HepG2 (cell line): Measurements from ENCODE around the gene AFG1L. TPM values are rescaled to one million over a fixed set of nuclear protein-coding genes. Genes with fewer than 3 reads are reported as not detected.

Experiments
- BRD4 ChIP-seq: sonication (generic); formaldehyde crosslinking; IDR thresholded peaks from 2 replicates; pipeline ENCODE4 v1.4.0; 2020; ENCODE audit warnings: missing genetic modification reagents
- ELF3 ChIP-seq: IDR thresholded peaks from 2 replicates; pipeline ENCODE4 v1.6.1; 2016; ENCODE audit warnings: missing genetic modification reagents, missing compliant biosample characterization
- FOXO1 ChIP-seq: sonication (generic); formaldehyde crosslinking; IDR thresholded peaks from 2 replicates; pipeline ENCODE4 v1.4.0; 2020; ENCODE audit warnings: missing genetic modification reagents
- MIER3 ChIP-seq: IDR thresholded peaks from 2 replicates; pipeline ENCODE4 v1.6.1; 2016; ENCODE audit warnings: missing compliant biosample characterization, borderline replicate concordance
- NCOR1 ChIP-seq: fragments of 200-600 bp; sonication (generic); IDR thresholded peaks from 2 replicates; pipeline ENCODE4 v1.7.0; 2017; ENCODE audit warnings: antibody characterized with exemption, low read length, borderline replicate concordance
- NR2F6 ChIP-seq, 2 experiments: IDR thresholded peaks; 2 replicates each; pipeline ENCODE4 v1.6.1; 2016; ENCODE audit warnings: antibody characterized with exemption in 1 of 2, mild to moderate bottlenecking in 1 of 2
- TAF15 ChIP-seq: fragments of 200-400 bp; formaldehyde crosslinking; IDR thresholded peaks from one replicate; pipeline ENCODE4 v1.6.1; 2018; ENCODE audit warnings: mild to moderate bottlenecking, low read depth, low read length; ENCODE audit not compliant: poor library complexity, severe bottlenecking
- ZBTB42 ChIP-seq: sonication (generic); formaldehyde crosslinking; IDR thresholded peaks from 2 replicates; pipeline ENCODE4 v1.5.0; 2020; ENCODE audit warnings: mild to moderate bottlenecking, missing genetic modification reagents
- ZEB1 ChIP-seq: IDR thresholded peaks from 2 replicates; pipeline ENCODE4 v1.6.1; 2012; ENCODE audit warnings: mild to moderate bottlenecking, low read depth, inconsistent platforms; ENCODE audit not compliant: insufficient replicate concordance
- ZNF7 ChIP-seq: IDR thresholded peaks from 2 replicates; pipeline ENCODE4 v1.6.1; 2016; ENCODE audit warnings: missing biosample characterization, missing genetic modification reagents
- ZSCAN31 ChIP-seq: sonication (generic); formaldehyde crosslinking; IDR thresholded peaks from 2 replicates; pipeline ENCODE4 v1.5.0; 2020; ENCODE audit warnings: low read depth, mild to moderate bottlenecking, missing genetic modification reagents
- polyA plus RNA-seq, 8 experiments: library from polyadenylated mRNA; depleted of rRNA in 3 of 8; stranded (reverse) in 7 of 8; unstranded in 1 of 8; fragments of >200 nt; fragmentation: Illumina TruSeq in 4 of 8; extraction: Trizol in 4 of 8; gene quantifications; 2 replicates each; pipeline versions ENCODE4 v1.2.1 to v1.2.3, GENCODE V29; 2011 to 2016; ENCODE audit warnings: low read depth in 4 of 8, missing spikeins in 1 of 8, mixed read lengths in 1 of 8; ENCODE audit not compliant: insufficient read depth in 1 of 8
- total RNA-seq, 5 experiments: library from RNA; depleted of rRNA; stranded (reverse); fragments of >200 nt; fragmentation: Illumina TruSeq; extraction: Trizol; gene quantifications; 2 replicates each; pipeline ENCODE4 v1.2.3, GENCODE V29; 2016; ENCODE audit warnings: low read depth in 1 of 5
- TF ChIP-seq, protein P1 (sequence below): sonication (generic); IDR thresholded peaks from 2 replicates; pipeline ENCODE4 v1.6.1; 2016; ENCODE audit warnings: low read depth, borderline replicate concordance
- TF ChIP-seq, protein P2 (sequence below): sonication (generic); formaldehyde crosslinking; IDR thresholded peaks from 2 replicates; pipeline ENCODE4 v1.5.1; 2020; ENCODE audit warnings: missing genetic modification reagents, mild to moderate bottlenecking, borderline replicate concordance
- TF ChIP-seq, protein P3 (sequence below): sonication (generic); formaldehyde crosslinking; IDR thresholded peaks from 2 replicates; pipeline ENCODE4 v1.4.0; 2020; ENCODE audit warnings: missing genetic modification reagents, mild to moderate bottlenecking, borderline replicate concordance
- TF ChIP-seq, protein P4 (sequence below): sonication (generic); formaldehyde crosslinking; IDR thresholded peaks from 2 replicates; pipeline ENCODE4 v1.4.0; 2020; ENCODE audit warnings: mild to moderate bottlenecking, missing genetic modification reagents
- TF ChIP-seq, protein P5 (sequence below): sonication (generic); formaldehyde crosslinking; IDR thresholded peaks from 2 replicates; pipeline ENCODE4 v1.5.0; 2020; ENCODE audit warnings: mild to moderate bottlenecking, missing genetic modification reagents, borderline replicate concordance

The AFG1L gene
- total and polyA plus RNA-seq, 2 of the 13 experiments (the other 11 are each of a cell fraction or from before 2014, with no cell fraction given) = 3.1 to 14.0 TPM

DNA sequence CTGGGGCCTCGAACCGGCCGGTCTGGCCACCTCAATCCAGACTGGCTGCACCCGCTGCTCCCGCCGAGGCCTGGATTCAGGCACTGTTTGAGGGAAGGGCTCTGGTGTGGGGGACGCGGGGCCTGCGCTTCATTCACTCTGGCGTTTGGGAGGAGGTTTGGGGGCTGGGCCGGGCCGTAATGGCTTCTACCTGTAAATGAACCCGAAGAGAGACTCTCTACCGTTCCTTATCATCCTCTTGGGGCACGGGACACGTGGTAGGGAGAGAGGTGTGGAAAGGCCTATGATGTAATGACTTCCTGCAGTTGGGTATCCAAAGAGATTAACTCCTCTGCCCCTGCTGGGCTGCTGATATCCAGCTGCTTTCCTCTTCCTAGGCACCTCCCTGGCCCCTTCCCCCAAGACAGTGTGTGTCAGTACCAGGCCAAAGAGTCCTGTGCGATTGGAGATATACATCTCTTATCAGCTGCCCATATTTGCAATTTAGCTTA is 267.7 kb downstream of the AFG1L start (continued):
- TF ChIP-seq NCOR1 (no peak), TAF15 (no peak), ZBTB42 (CRISPR knock-in tag) (no peak), ZEB1 (no peak), ELF3 (CRISPR knock-in tag) (peak; percentile 71), BRD4 (no peak; the same call in 1 of the 2 replicates), MIER3 (peak; percentile 23; the same call in 1 of the 2 replicates), ZSCAN31 (no peak), NR2F6 (IDR thresholded peaks at IDR 0.05) (no peak; the same call in 1 of the 2 replicates), NR2F6 (CRISPR knock-in tag; IDR thresholded peaks at IDR 0.05) (0 out of 2 replicates have a peak, but pooled peaks have one; percentile 49), ZNF7 (CRISPR knock-in tag) (no peak), FOXO1 (CRISPR knock-in tag) (0 out of 2 replicates have a peak, but pooled peaks have one; percentile 18)
- TF ChIP-seq, protein P1, sequence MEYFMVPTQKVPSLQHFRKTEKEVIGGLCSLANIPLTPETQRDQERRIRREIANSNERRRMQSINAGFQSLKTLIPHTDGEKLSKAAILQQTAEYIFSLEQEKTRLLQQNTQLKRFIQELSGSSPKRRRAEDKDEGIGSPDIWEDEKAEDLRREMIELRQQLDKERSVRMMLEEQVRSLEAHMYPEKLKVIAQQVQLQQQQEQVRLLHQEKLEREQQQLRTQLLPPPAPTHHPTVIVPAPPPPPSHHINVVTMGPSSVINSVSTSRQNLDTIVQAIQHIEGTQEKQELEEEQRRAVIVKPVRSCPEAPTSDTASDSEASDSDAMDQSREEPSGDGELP = peak; percentile 58; the same call in 1 of the 2 replicates
- TF ChIP-seq, protein P2, sequence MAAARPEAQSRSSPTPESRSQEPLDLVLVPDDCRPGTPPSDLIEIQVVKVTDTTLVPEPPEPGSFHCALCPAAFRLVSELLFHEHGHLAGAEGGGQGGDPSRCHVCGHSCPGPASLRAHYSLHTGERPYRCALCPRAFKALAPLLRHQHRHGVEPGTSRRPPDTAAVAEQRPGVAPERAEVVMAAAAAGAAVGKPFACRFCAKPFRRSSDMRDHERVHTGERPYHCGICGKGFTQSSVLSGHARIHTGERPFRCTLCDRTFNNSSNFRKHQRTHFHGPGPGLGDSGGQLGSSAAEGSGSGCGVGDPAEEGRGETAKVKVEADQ (CRISPR knock-in tag) = no peak
- TF ChIP-seq, protein P3, sequence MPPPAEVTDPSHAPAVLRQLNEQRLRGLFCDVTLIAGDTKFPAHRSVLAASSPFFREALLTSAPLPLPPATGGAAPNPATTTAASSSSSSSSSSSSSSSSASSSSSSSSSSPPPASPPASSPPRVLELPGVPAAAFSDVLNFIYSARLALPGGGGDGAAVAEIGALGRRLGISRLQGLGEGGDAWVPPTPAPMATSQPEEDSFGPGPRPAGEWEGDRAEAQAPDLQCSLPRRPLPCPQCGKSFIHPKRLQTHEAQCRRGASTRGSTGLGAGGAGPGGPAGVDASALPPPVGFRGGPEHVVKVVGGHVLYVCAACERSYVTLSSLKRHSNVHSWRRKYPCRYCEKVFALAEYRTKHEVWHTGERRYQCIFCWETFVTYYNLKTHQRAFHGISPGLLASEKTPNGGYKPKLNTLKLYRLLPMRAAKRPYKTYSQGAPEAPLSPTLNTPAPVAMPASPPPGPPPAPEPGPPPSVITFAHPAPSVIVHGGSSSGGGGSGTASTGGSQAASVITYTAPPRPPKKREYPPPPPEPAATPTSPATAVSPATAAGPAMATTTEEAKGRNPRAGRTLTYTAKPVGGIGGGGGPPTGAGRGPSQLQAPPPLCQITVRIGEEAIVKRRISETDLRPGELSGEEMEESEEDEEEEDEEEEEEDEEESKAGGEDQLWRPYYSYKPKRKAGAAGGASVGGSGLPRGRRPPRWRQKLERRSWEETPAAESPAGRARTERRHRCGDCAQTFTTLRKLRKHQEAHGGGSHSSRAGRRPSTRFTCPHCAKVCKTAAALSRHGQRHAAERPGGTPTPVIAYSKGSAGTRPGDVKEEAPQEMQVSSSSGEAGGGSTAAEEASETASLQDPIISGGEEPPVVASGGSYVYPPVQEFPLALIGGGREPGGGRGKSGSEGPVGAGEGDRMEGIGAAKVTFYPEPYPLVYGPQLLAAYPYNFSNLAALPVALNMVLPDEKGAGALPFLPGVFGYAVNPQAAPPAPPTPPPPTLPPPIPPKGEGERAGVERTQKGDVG (CRISPR knock-in tag) = no peak
- TF ChIP-seq, protein P4, sequence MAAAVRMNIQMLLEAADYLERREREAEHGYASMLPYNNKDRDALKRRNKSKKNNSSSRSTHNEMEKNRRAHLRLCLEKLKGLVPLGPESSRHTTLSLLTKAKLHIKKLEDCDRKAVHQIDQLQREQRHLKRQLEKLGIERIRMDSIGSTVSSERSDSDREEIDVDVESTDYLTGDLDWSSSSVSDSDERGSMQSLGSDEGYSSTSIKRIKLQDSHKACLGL (CRISPR knock-in tag) = peak; percentile 40; the same call in 1 of the 2 replicates
- TF ChIP-seq, protein P5, sequence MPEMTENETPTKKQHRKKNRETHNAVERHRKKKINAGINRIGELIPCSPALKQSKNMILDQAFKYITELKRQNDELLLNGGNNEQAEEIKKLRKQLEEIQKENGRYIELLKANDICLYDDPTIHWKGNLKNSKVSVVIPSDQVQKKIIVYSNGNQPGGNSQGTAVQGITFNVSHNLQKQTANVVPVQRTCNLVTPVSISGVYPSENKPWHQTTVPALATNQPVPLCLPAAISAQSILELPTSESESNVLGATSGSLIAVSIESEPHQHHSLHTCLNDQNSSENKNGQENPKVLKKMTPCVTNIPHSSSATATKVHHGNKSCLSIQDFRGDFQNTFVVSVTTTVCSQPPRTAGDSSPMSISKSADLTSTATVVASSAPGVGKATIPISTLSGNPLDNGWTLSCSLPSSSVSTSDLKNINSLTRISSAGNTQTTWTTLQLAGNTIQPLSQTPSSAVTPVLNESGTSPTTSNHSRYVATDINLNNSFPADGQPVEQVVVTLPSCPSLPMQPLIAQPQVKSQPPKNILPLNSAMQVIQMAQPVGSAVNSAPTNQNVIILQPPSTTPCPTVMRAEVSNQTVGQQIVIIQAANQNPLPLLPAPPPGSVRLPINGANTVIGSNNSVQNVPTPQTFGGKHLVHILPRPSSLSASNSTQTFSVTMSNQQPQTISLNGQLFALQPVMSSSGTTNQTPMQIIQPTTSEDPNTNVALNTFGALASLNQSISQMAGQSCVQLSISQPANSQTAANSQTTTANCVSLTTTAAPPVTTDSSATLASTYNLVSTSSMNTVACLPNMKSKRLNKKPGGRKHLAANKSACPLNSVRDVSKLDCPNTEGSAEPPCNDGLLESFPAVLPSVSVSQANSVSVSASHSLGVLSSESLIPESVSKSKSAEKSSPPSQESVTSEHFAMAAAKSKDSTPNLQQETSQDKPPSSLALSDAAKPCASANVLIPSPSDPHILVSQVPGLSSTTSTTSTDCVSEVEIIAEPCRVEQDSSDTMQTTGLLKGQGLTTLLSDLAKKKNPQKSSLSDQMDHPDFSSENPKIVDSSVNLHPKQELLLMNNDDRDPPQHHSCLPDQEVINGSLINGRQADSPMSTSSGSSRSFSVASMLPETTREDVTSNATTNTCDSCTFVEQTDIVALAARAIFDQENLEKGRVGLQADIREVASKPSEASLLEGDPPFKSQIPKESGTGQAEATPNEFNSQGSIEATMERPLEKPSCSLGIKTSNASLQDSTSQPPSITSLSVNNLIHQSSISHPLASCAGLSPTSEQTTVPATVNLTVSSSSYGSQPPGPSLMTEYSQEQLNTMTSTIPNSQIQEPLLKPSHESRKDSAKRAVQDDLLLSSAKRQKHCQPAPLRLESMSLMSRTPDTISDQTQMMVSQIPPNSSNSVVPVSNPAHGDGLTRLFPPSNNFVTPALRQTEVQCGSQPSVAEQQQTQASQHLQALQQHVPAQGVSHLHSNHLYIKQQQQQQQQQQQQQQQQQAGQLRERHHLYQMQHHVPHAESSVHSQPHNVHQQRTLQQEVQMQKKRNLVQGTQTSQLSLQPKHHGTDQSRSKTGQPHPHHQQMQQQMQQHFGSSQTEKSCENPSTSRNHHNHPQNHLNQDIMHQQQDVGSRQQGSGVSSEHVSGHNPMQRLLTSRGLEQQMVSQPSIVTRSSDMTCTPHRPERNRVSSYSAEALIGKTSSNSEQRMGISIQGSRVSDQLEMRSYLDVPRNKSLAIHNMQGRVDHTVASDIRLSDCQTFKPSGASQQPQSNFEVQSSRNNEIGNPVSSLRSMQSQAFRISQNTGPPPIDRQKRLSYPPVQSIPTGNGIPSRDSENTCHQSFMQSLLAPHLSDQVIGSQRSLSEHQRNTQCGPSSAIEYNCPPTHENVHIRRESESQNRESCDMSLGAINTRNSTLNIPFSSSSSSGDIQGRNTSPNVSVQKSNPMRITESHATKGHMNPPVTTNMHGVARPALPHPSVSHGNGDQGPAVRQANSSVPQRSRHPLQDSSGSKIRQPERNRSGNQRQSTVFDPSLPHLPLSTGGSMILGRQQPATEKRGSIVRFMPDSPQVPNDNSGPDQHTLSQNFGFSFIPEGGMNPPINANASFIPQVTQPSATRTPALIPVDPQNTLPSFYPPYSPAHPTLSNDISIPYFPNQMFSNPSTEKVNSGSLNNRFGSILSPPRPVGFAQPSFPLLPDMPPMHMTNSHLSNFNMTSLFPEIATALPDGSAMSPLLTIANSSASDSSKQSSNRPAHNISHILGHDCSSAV (CRISPR knock-in tag) = no peak
